Measurements from ENCODE around the gene NUP210. TPM values are rescaled to one million over a fixed set of nuclear protein-coding genes. Genes with fewer than 3 reads are reported as not detected.

Gene NUP210
- 10.9 TPM for polyA plus RNA-seq (2013, experiment 1 of 2)
- 11.1 TPM for polyA plus RNA-seq (2013, experiment 2 of 2)

- Histone ChIP-seq H3K4me1 (ENCODE audit: control insufficient read depth, low read depth, low read length) (no peaks in the 10 kb centered on the region), H3K27me3 (ENCODE audit: insufficient read depth, low read length, poor library complexity) (no peaks in the 10 kb centered on the region), H3K4me2 (ENCODE audit: low read length) (peak within 1 kb of the TSS; percentile 77), H4K5ac (ENCODE audit: low read length) (no peak within 1 kb of the TSS), H3K36me3 (ENCODE audit: control insufficient read depth, insufficient read depth, low read length) (no peaks in the 10 kb centered on the region), H3K56ac (ENCODE audit: low read length) (peak within 1 kb of the TSS; percentile 78), H2AK5ac (ENCODE audit: low read length) (no peak within 1 kb of the TSS), H3K79me1 (ENCODE audit: low read length) (no peaks in the 10 kb centered on the region), H3K4ac (ENCODE audit: low read depth, low read length) (no peak within 1 kb of the TSS), H3K23ac (ENCODE audit: low read length) (no peak within 1 kb of the TSS), H2BK120ac (ENCODE audit: low read depth, low read length) (no peak within 1 kb of the TSS), H2BK15ac (replicated peaks; ENCODE audit: low read depth) (no peak within 1 kb of the TSS), H3K79me2 (ENCODE audit: control insufficient read depth, insufficient read depth, low read length) (no peaks in the 10 kb centered on the region), H3K4me3 (ENCODE audit: low read length) (peak within 1 kb of the TSS; percentile 41), H3K9ac (ENCODE audit: low read length) (peak within 1 kb of the TSS; percentile 74), H3K18ac (ENCODE audit: low read length) (peak within 1 kb of the TSS; percentile 31), H2BK5ac (ENCODE audit: low read length) (no peak within 1 kb of the TSS), H3K27ac (ENCODE audit: low read depth, low read length) (no peak within 1 kb of the TSS), H4K8ac (ENCODE audit: low read depth, low read length) (no peak within 1 kb of the TSS)
- no CpG with 5 or more reads among the region's 90 CpGs for WGBS (ENCODE audit: extremely low coverage, insufficient coverage, low lambda C conversion rate)
- peak; percentile 46 for DNase-seq
Observed at GRCh38 chr3:13420045-13420830, at the start of gene NUP210. Gene NUP210, minus strand, starts transcription at chr3:13420322. Its CDS starts 96 bp downstream, at chr3:13420226.

GRCh38 chr3:13466781-13467180 lies 46.7 kb upstream of the NUP210 start:
- H2BK120ac ChIP-seq (ENCODE audit: low read depth, low read length): no peak overlapping the region
- no peak overlapping the region for H3K23ac ChIP-seq (ENCODE audit: low read length)
- no CpG with 5 or more reads among the region's 4 CpGs for WGBS (ENCODE audit: extremely low coverage, insufficient coverage, low lambda C conversion rate)
- no peaks in the 10 kb centered on the region for H3K79me2 ChIP-seq (ENCODE audit: control insufficient read depth, insufficient read depth, low read length)
- H3K36me3 ChIP-seq (ENCODE audit: control insufficient read depth, insufficient read depth, low read length): no peaks in the 10 kb centered on the region
- no peak overlapping the region for H3K4me2 ChIP-seq (ENCODE audit: low read length)
- H3K27ac ChIP-seq (ENCODE audit: low read depth, low read length): no peak overlapping the region
- no peak overlapping the region for H2BK5ac ChIP-seq (ENCODE audit: low read length)
- no peak overlapping the region for H3K18ac ChIP-seq (ENCODE audit: low read length)
- H3K4me3 ChIP-seq (ENCODE audit: low read length): no peak overlapping the region
- H3K56ac ChIP-seq (ENCODE audit: low read length): no peak overlapping the region
- no peaks in the 10 kb centered on the region for H3K4me1 ChIP-seq (ENCODE audit: control insufficient read depth, low read depth, low read length)
- no peak for DNase-seq
- H3K9ac ChIP-seq (ENCODE audit: low read length): no peak overlapping the region
- no peaks in the 10 kb centered on the region for H3K27me3 ChIP-seq (ENCODE audit: insufficient read depth, low read length, poor library complexity)
- no peak overlapping the region for H4K5ac ChIP-seq (ENCODE audit: low read length)
- no peaks in the 10 kb centered on the region for H3K79me1 ChIP-seq (ENCODE audit: low read length)
- H2BK15ac ChIP-seq (replicated peaks; ENCODE audit: low read depth): no peak overlapping the region
- no peak overlapping the region for H3K4ac ChIP-seq (ENCODE audit: low read depth, low read length)
- no peak overlapping the region for H2AK5ac ChIP-seq (ENCODE audit: low read length)
- H4K8ac ChIP-seq (ENCODE audit: low read depth, low read length): no peak overlapping the region

DNA sequence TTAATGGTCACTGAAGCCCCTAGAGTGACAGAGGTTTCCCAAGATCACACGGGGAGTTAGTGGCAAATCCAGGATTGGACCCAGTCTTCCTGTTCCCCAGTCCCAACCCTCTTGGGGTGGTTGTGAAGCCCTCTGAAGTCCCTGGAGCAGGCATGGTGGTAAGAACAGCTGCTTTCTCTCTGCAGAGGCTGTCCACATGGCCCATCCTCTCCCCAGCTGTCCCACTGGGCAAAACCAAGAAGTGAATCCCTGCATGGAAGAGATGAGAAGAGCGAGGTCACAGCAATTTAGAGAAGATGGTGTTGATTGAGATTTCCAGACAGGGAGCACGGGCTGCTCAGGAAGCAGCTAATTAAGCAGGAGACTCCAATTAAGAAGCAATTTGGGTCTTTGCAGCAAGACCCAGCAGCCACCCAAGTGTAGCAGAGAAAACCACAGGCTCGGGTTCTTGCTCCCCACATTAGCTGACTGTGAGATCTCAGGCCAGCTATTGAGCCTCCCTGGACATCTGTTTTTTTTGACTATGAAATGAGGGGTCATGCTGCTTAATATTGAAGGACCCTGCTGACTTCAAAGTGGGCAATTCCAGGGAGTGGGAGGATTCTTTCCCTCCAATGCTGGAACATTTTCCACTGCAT lies 45.2 kb upstream of the NUP210 start:
- Histone ChIP-seq H4K8ac (ENCODE audit: low read depth, low read length) (no peak overlapping the region), H3K23ac (ENCODE audit: low read length) (no peak overlapping the region), H2BK5ac (ENCODE audit: low read length) (no peak overlapping the region), H3K79me2 (ENCODE audit: control insufficient read depth, insufficient read depth, low read length) (no peaks in the 10 kb centered on the region), H2AK5ac (ENCODE audit: low read length) (no peak overlapping the region), H4K5ac (ENCODE audit: low read length) (no peak overlapping the region), H3K56ac (ENCODE audit: low read length) (no peak overlapping the region), H3K4ac (ENCODE audit: low read depth, low read length) (no peak overlapping the region), H3K9ac (ENCODE audit: low read length) (no peak overlapping the region), H3K27ac (ENCODE audit: low read depth, low read length) (no peak overlapping the region), H3K4me2 (ENCODE audit: low read length) (no peak overlapping the region), H3K79me1 (ENCODE audit: low read length) (no peaks in the 10 kb centered on the region), H3K18ac (ENCODE audit: low read length) (no peak overlapping the region), H3K4me3 (ENCODE audit: low read length) (no peak overlapping the region), H3K27me3 (ENCODE audit: insufficient read depth, low read length, poor library complexity) (no peaks in the 10 kb centered on the region), H2BK120ac (ENCODE audit: low read depth, low read length) (no peak overlapping the region), H3K4me1 (ENCODE audit: control insufficient read depth, low read depth, low read length) (no peaks in the 10 kb centered on the region), H3K36me3 (ENCODE audit: control insufficient read depth, insufficient read depth, low read length) (no peaks in the 10 kb centered on the region), H2BK15ac (replicated peaks; ENCODE audit: low read depth) (no peak overlapping the region)
- WGBS (ENCODE audit: extremely low coverage, insufficient coverage, low lambda C conversion rate): no CpG with 5 or more reads among the region's 4 CpGs
- DNase-seq: peak; percentile 29

GRCh38 chr3:13463618-13464400 lies 43.7 kb upstream of the NUP210 start:
- no peak overlapping the region for H3K56ac ChIP-seq (ENCODE audit: low read length)
- no peaks in the 10 kb centered on the region for H3K79me1 ChIP-seq (ENCODE audit: low read length)
- no peak overlapping the region for H3K18ac ChIP-seq (ENCODE audit: low read length)
- no peak overlapping the region for H3K4me2 ChIP-seq (ENCODE audit: low read length)
- no peaks in the 10 kb centered on the region for H3K27me3 ChIP-seq (ENCODE audit: insufficient read depth, low read length, poor library complexity)
- H3K4me1 ChIP-seq (ENCODE audit: control insufficient read depth, low read depth, low read length): no peaks in the 10 kb centered on the region
- no peak overlapping the region for H2BK15ac ChIP-seq (replicated peaks; ENCODE audit: low read depth)
- no peak overlapping the region for H3K23ac ChIP-seq (ENCODE audit: low read length)
- no CpG with 5 or more reads among the region's 11 CpGs for WGBS (ENCODE audit: extremely low coverage, insufficient coverage, low lambda C conversion rate)
- no peak overlapping the region for H2BK5ac ChIP-seq (ENCODE audit: low read length)
- no peaks in the 10 kb centered on the region for H3K36me3 ChIP-seq (ENCODE audit: control insufficient read depth, insufficient read depth, low read length)
- no peak for DNase-seq
- H3K4ac ChIP-seq (ENCODE audit: low read depth, low read length): no peak overlapping the region
- H4K5ac ChIP-seq (ENCODE audit: low read length): no peak overlapping the region
- no peak overlapping the region for H3K9ac ChIP-seq (ENCODE audit: low read length)
- H2BK120ac ChIP-seq (ENCODE audit: low read depth, low read length): no peak overlapping the region
- no peak overlapping the region for H2AK5ac ChIP-seq (ENCODE audit: low read length)
- H4K8ac ChIP-seq (ENCODE audit: low read depth, low read length): no peak overlapping the region
- H3K4me3 ChIP-seq (ENCODE audit: low read length): no peak overlapping the region
- H3K79me2 ChIP-seq (ENCODE audit: control insufficient read depth, insufficient read depth, low read length): no peaks in the 10 kb centered on the region
- H3K27ac ChIP-seq (ENCODE audit: low read depth, low read length): no peak overlapping the region

DNA sequence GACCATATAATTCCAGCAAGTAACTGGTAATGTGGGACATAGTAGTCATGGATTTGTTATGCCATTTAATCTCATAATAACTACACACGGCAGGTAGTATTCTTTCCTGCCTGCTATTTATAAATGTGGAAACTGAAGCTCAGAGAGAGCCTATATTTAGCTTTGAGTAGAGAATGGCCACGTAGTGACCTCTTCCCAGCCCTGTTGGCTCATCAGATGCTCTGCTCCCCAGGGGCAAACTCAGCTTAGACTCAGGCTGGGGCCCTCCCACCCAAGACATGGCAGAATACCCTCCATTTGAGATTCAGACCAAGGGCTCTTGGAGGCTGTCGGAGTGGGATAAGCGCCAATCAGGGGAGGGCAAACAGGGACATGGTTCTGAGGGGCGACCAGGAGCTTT lies 42.7 kb upstream of the NUP210 start:
- no peak for DNase-seq
- Histone ChIP-seq H3K79me1 (ENCODE audit: low read length) (no peaks in the 10 kb centered on the region), H3K9ac (ENCODE audit: low read length) (no peak overlapping the region), H3K4ac (ENCODE audit: low read depth, low read length) (no peak overlapping the region), H4K8ac (ENCODE audit: low read depth, low read length) (no peak overlapping the region), H3K79me2 (ENCODE audit: control insufficient read depth, insufficient read depth, low read length) (no peaks in the 10 kb centered on the region), H2BK5ac (ENCODE audit: low read length) (no peak overlapping the region), H4K5ac (ENCODE audit: low read length) (no peak overlapping the region), H2BK120ac (ENCODE audit: low read depth, low read length) (no peak overlapping the region), H3K4me2 (ENCODE audit: low read length) (no peak overlapping the region), H3K56ac (ENCODE audit: low read length) (no peak overlapping the region), H3K4me1 (ENCODE audit: control insufficient read depth, low read depth, low read length) (no peaks in the 10 kb centered on the region), H3K4me3 (ENCODE audit: low read length) (no peak overlapping the region), H3K36me3 (ENCODE audit: control insufficient read depth, insufficient read depth, low read length) (no peaks in the 10 kb centered on the region), H3K23ac (ENCODE audit: low read length) (no peak overlapping the region), H3K18ac (ENCODE audit: low read length) (no peak overlapping the region), H2AK5ac (ENCODE audit: low read length) (no peak overlapping the region), H2BK15ac (replicated peaks; ENCODE audit: low read depth) (no peak overlapping the region), H3K27me3 (ENCODE audit: insufficient read depth, low read length, poor library complexity) (no peaks in the 10 kb centered on the region), H3K27ac (ENCODE audit: low read depth, low read length) (no peak overlapping the region)
- WGBS (ENCODE audit: extremely low coverage, insufficient coverage, low lambda C conversion rate): no CpG with 5 or more reads among the region's 5 CpGs
